ENCODE measurements around the gene HRH1. TPM values are rescaled to one million over a fixed set of nuclear protein-coding genes. Genes with fewer than 3 reads are reported as not detected.
A peak's percentile ranks its signal among the peaks of the same experiment; 100 is the strongest.

HRH1 gene
- total and polyA plus RNA-seq, 11 donors, result 0.40 to 4.3 (median 1.3) TPM

GRCh38 chr3:11137627-11137959 is 16.7 kb upstream of the HRH1 start:
- Histone ChIP-seq H3K27me3 (peaks cover 0 to 3% (median 0%) of the 10 kb centered on the region in 9 donors), H3K4me3 (peak overlapping the region in 1 of 12 donors; percentile 2), H3K9me3 (no peaks in the 10 kb centered on the region), H3K36me3 (no peaks in the 10 kb centered on the region), H3K27ac (peak overlapping the region in 3 of 12 donors; percentile 24 to 82 (median 70)), H3K4me1 (peaks cover 0 to 18% (median 0%) of the 10 kb centered on the region in 12 donors)
- ATAC-seq, result no peak
- no peak for TF ChIP-seq CTCF (IDR thresholded peaks at IDR 0.05)
- TF ChIP-seq POLR2A (IDR thresholded peaks at IDR 0.05), result no peak
- intact Hi-C loops (cut with DNase I), result no loop called here
- 79 to 92% (median 89%) methylated on average over 6 of the region's 6 CpGs for WGBS, 4 donors
- DNase-seq, result no peak

GRCh38 chr3:11138371-11138770 is 15.9 kb upstream of the HRH1 start:
- Histone ChIP-seq H3K36me3 (no peaks in the 10 kb centered on the region), H3K9me3 (no peaks in the 10 kb centered on the region), H3K4me3 (no peak overlapping the region), H3K27me3 (peaks cover 0 to 3% (median 0%) of the 10 kb centered on the region in 9 donors), H3K27ac (no peak overlapping the region), H3K4me1 (peaks cover 0 to 18% (median 0%) of the 10 kb centered on the region in 12 donors)
- TF ChIP-seq CTCF (IDR thresholded peaks at IDR 0.05) (no peak), POLR2A (IDR thresholded peaks at IDR 0.05) (no peak)
- no peak for DNase-seq
- intact Hi-C loops (cut with DNase I), result no loop called here
- WGBS, 4 donors, result 84 to 90% (median 85%) methylated on average over 2 of the region's 2 CpGs
- ATAC-seq, result no peak

- Histone ChIP-seq H3K27ac (peak overlapping the region in 2 of 12 donors; percentile 19 to 23), H3K9me3 (no peaks in the 10 kb centered on the region), H3K36me3 (no peaks in the 10 kb centered on the region), H3K4me3 (no peak overlapping the region), H3K4me1 (peaks cover 0 to 18% (median 0%) of the 10 kb centered on the region in 12 donors), H3K27me3 (peaks cover 0 to 3% (median 0%) of the 10 kb centered on the region in 9 donors)
- peak in 3 of 5 donors; percentile 35 to 67 (median 45) for DNase-seq
- no peak for TF ChIP-seq POLR2A (IDR thresholded peaks at IDR 0.05)
- no peak for TF ChIP-seq CTCF (IDR thresholded peaks at IDR 0.05)
- peak in 3 of 4 donors; percentile 18 to 59 (median 57) for ATAC-seq
- 37 to 42% (median 40%) methylated on average over 13 of the region's 13 CpGs for WGBS, 4 donors
- intact Hi-C loops (cut with DNase I), result loop anchor here in 1 of 10 donors (10.0 kb wide), 1 partner anchor 195 kb away; no protein-coding TSS in a partner anchor
These were observed 14.1 kb upstream of the HRH1 start for GRCh38 chr3:11140030-11140712.

GRCh38 chr3:11140713-11141104 is 13.6 kb upstream of the HRH1 start:
- 73 to 92% (median 82%) methylated on average over 2 of the region's 2 CpGs for WGBS, 4 donors
- Histone ChIP-seq H3K36me3 (no peaks in the 10 kb centered on the region), H3K9me3 (no peaks in the 10 kb centered on the region), H3K27ac (peak overlapping the region in 1 of 12 donors; percentile 19), H3K4me1 (peaks cover 0 to 18% (median 0%) of the 10 kb centered on the region in 12 donors), H3K4me3 (no peak overlapping the region), H3K27me3 (peaks cover 0 to 3% (median 0%) of the 10 kb centered on the region in 9 donors)
- ATAC-seq (no peak), DNase-seq (no peak)
- no peak for TF ChIP-seq POLR2A (IDR thresholded peaks at IDR 0.05)
- TF ChIP-seq CTCF (IDR thresholded peaks at IDR 0.05), result no peak
- intact Hi-C loops (cut with DNase I), result loop anchor here in 1 of 10 donors (10.0 kb wide), 1 partner anchor 194 kb away; no protein-coding TSS in a partner anchor

Measured in heart left ventricle (tissue), 16 donors.